Measurements from ENCODE around the gene NCK2. TPM values are rescaled to one million over a fixed set of nuclear protein-coding genes. Genes with fewer than 3 reads are reported as not detected.

The NCK2 gene
- total and polyA plus RNA-seq, 9 of the 15 experiments (the other 6 are each of a cell fraction or from before 2014, with no cell fraction given), result 0.90 to 27.9 (median 15.9) TPM

DNA sequence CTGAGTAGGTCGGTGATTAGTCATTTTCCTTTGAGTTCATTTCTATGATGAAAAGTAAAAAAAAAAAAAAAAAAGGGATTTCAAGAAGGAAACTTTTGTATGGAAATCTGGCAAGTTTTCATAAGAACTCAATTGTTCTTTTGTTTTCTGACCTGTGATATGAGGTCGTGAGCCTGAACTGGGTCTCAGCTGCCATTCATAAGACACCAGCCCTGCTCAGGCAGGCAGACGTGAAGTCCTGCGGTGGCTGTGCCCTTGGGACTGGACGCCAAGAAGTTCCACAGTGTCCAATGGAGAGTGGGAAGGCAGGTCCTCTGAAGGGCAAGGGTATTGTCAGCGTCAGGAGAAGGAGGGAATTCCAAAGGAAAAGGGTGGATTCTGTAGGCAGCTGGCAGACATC, 183.9 kb downstream of the NCK2 start:
- intact Hi-C loops (cut with micrococcal nuclease), result loop anchor here (10.0 kb wide), 1 partner anchor 156 kb away; no protein-coding TSS in a partner anchor
- H3K4me2 ChIP-seq (ENCODE audit: insufficient read depth, low read length), result no peak overlapping the region

More for the DNA sequence above, 183.9 kb downstream of the NCK2 start:
- Histone ChIP-seq H3K27ac (ENCODE audit: extremely low read depth, low read depth, low read length) (no peak overlapping the region), H3K9me1 (ENCODE audit: control insufficient read depth, insufficient read depth, low read length) (no peaks in the 10 kb centered on the region), H3K4me1 (replicated peaks in 1 of 2; ENCODE audit: control insufficient read depth in 2 of 2, insufficient read depth in 2 of 2, low read length in 2 of 2) (no peaks in the 10 kb centered on the region), H4K20me1 (replicated peaks; ENCODE audit: control insufficient read depth, insufficient read depth, low read length) (no peaks in the 10 kb centered on the region), H3K4me3 (no peak overlapping the region), H3K36me3 (ENCODE audit: control insufficient read depth, insufficient read depth, low read length) (no peaks in the 10 kb centered on the region), H3K9ac (ENCODE audit: insufficient read depth in 1 of 2, low read depth in 2 of 2, low read length in 2 of 2) (no peak overlapping the region), H3K27me3 (ENCODE audit: control insufficient read depth in 2 of 2, insufficient read depth in 2 of 2, low read length in 2 of 2) (peaks cover 4 to 34% of the 10 kb centered on the region in 2 experiments; a peak in 3 of 5 replicates), H3K79me2 (ENCODE audit: control insufficient read depth, insufficient read depth, low read length) (no peaks in the 10 kb centered on the region), H3K9me3 (replicated peaks; ENCODE audit: control insufficient read depth, insufficient read depth, low read depth, low read length) (no peaks in the 10 kb centered on the region), H2AFZ (ENCODE audit: low read depth, low read length) (no peak overlapping the region)
- in situ Hi-C loops (cut with MboI), result no loop called here
- FAIRE-seq, result no peak
- no TSS peak for BruUV-seq (replicated peaks)
- ATAC-seq, result no peak
- CTCF ChIA-PET (ENCODE audit: low intra/inter-chr PET ratio), result no interaction called here
- POLR2A ChIA-PET, result no interaction called here
- TF ChIP-seq MED1 (CRISPR knock-in tag; IDR thresholded peaks at IDR 0.05; ENCODE audit: borderline replicate concordance) (no peak), RCOR1 (IDR thresholded peaks at IDR 0.05; ENCODE audit: borderline replicate concordance in 1 of 2, low read depth in 2 of 2, low read length in 2 of 2) (no peak), FIP1L1 (IDR thresholded peaks at IDR 0.05; ENCODE audit: low read depth, low read length, poor library complexity, severe bottlenecking) (no peak), GATAD2B (IDR thresholded peaks at IDR 0.05; ENCODE audit: borderline replicate concordance) (no peak), TRIM28 (IDR thresholded peaks at IDR 0.05) (no peak), GTF2F1 (IDR thresholded peaks at IDR 0.05; ENCODE audit: low read depth, low read length) (no peak), HDAC6 (IDR thresholded peaks at IDR 0.05; ENCODE audit: low read depth, low read length) (no peak), SMARCA5 (IDR thresholded peaks at IDR 0.05) (no peak), RBM15 (IDR thresholded peaks at IDR 0.05; ENCODE audit: insufficient read depth, low read length) (no peak), PURB (CRISPR knock-in tag; IDR thresholded peaks at IDR 0.05; ENCODE audit: low read depth) (no peak), CHCHD3 (CRISPR knock-in tag; IDR thresholded peaks at IDR 0.05) (no peak), ELF1 (tag; IDR thresholded peaks at IDR 0.05) (no peak), DACH1 (IDR thresholded peaks at IDR 0.05; ENCODE audit: partially characterized antibody) (no peak), ARID1B (IDR thresholded peaks at IDR 0.05) (no peak), ARID2 (IDR thresholded peaks at IDR 0.05) (no peak)
- TF ChIP-seq, protein P1, sequence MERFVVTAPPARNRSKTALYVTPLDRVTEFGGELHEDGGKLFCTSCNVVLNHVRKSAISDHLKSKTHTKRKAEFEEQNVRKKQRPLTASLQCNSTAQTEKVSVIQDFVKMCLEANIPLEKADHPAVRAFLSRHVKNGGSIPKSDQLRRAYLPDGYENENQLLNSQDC (CRISPR knock-in tag; IDR thresholded peaks at IDR 0.05), result no peak
- DNase-seq (ENCODE audit: extremely low read depth in 1 of 4, low spot score in 3 of 4), result no peak
- 1% methylated on average over 6 of the region's 6 CpGs for WGBS (ENCODE audit: insufficient coverage, low coverage, missing lambda C conversion rate)

All from K562 (cell line).